Esophagus muscularis mucosa (tissue), 4 donors: Measurements from ENCODE around the gene SETBP1. TPM values are rescaled to one million over a fixed set of nuclear protein-coding genes. Genes with fewer than 3 reads are reported as not detected.

Source experiments
- DNase-seq: peaks from one replicate; pipeline ENCODE4 v3.0.0-alpha.2; 2017; ENCODE audit errors: extremely low spot score
- H3K27ac ChIP-seq, 4 donors: fragments of 200-600 bp; sonication (generic); replicated peaks in 1 of 4; 1 replicate in 3 of 4; 2 replicates in 1 of 4; pipeline ENCODE4 v1.5.1; 2016 to 2019; ENCODE audit warnings: mild to moderate bottlenecking in 1 of 4
- H3K27me3 ChIP-seq, 4 donors: fragments of 200-600 bp; sonication (generic); one replicate each; pipeline versions ENCODE4 v1.5.1 to v1.6.0; 2016 to 2019
- H3K36me3 ChIP-seq, 4 donors: fragments of 200-600 bp; sonication (generic); one replicate each; pipeline ENCODE4 v1.5.1; 2016 to 2019
- H3K4me1 ChIP-seq, 4 donors: fragments of 200-600 bp; sonication (generic); one replicate each; pipeline ENCODE4 v1.5.1; 2016 to 2019
- H3K4me3 ChIP-seq, 4 donors: fragments of 200-600 bp; sonication (generic); 1 replicate in 2 of 4; 2 replicates in 2 of 4; pipeline ENCODE4 v1.5.1; 2016 to 2019; ENCODE audit warnings: mild to moderate bottlenecking in 4 of 4, moderate library complexity in 1 of 4
- H3K9me3 ChIP-seq, 4 donors: fragments of 200-600 bp; sonication (generic); 1 replicate in 3 of 4; 2 replicates in 1 of 4; pipeline ENCODE4 v1.5.1; 2016 to 2019
- CTCF ChIP-seq, 3 experiments: fragments of 200-600 bp in 2 of 3; fragments of 450-650 bp in 1 of 3; sonication (generic) in 2 of 3; IDR thresholded peaks; one replicate each; pipeline ENCODE4 v1.5.1; 2017 to 2019; ENCODE audit warnings: antibody characterized with exemption in 3 of 3, mild to moderate bottlenecking in 2 of 3, moderate library complexity in 1 of 3
- EP300 ChIP-seq: sonication (generic); formaldehyde crosslinking; IDR thresholded peaks from one replicate; pipeline ENCODE4 v1.6.1; 2017; ENCODE audit warnings: antibody characterized with exemption
- POLR2A ChIP-seq: fragments of 450-650 bp; IDR thresholded peaks from one replicate; pipeline ENCODE4 v1.6.1; 2017; ENCODE audit warnings: antibody characterized with exemption, moderate library complexity, mild to moderate bottlenecking, low read depth
- POLR2AphosphoS5 ChIP-seq, 2 donors: sonication (generic); formaldehyde crosslinking; IDR thresholded peaks; one replicate each; pipeline ENCODE4 v1.6.1; 2017; ENCODE audit warnings: antibody characterized with exemption in 2 of 2
- WGBS: methylation state at CpG from one replicate; pipeline ENCODE4 v1.1.5; 2018; 5-methylcytosine and 5-hydroxymethylcytosine counted together
- intact Hi-C: fragments of 100-400 bp; cut with DNase I; formaldehyde crosslinking; loops from one replicate; pipeline ENCODE4 v1.15.1; 2023
- total RNA-seq, 4 donors: library from RNA; depleted of rRNA; stranded (reverse); fragments of >200 nt; gene quantifications; one replicate each; pipeline versions ENCODE4 v1.1.0 to v1.2.1, GENCODE V29; 2016

SETBP1 gene
- total RNA-seq, 4 donors from 2014 or later = 40.9 to 86.5 (median 65.1) TPM

- intact Hi-C loops = no loop called here
- DNase-seq = no peak
- Histone ChIP-seq H3K36me3 (no peaks in the 10 kb centered on the region), H3K27me3 (no peaks in the 10 kb centered on the region), H3K4me1 (peaks cover 7 to 66% (median 55%) of the 10 kb centered on the region in 4 donors), H3K27ac (peak overlapping the region in 3 of 4 donors; percentile 18 to 66 (median 61)), H3K9me3 (no peaks in the 10 kb centered on the region), H3K4me3 (no peak overlapping the region)
- TF ChIP-seq POLR2AphosphoS5 (IDR thresholded peaks at IDR 0.05) (no peak), CTCF (IDR thresholded peaks at IDR 0.05) (no peak), EP300 (no peak), POLR2A (no peak)
- WGBS = 97% methylated on average over 8 of the region's 8 CpGs
Measured at GRCh38 chr18:44763327-44763726, 82.6 kb downstream of the SETBP1 start.

GRCh38 chr18:44764863-44765262 is 84.2 kb downstream of the SETBP1 start:
- Histone ChIP-seq H3K27ac (peak overlapping the region; percentile 43 to 71 (median 64)), H3K27me3 (no peaks in the 10 kb centered on the region), H3K36me3 (no peaks in the 10 kb centered on the region), H3K4me3 (no peak overlapping the region), H3K9me3 (no peaks in the 10 kb centered on the region), H3K4me1 (peaks cover 8 to 71% (median 55%) of the 10 kb centered on the region in 4 donors)
- intact Hi-C loops = no loop called here
- TF ChIP-seq POLR2A (no peak), POLR2AphosphoS5 (IDR thresholded peaks at IDR 0.05) (no peak), EP300 (no peak), CTCF (IDR thresholded peaks at IDR 0.05) (no peak)
- DNase-seq = no peak
- 84% methylated on average over 3 of the region's 3 CpGs for WGBS

- intact Hi-C loops = no loop called here
- peaks cover 12 to 70% (median 52%) of the 10 kb centered on the region in 4 donors for H3K4me1 ChIP-seq
- peak overlapping the region; percentile 43 to 71 (median 64) for H3K27ac ChIP-seq
- no peak for DNase-seq
- no peak overlapping the region for H3K4me3 ChIP-seq
- no peaks in the 10 kb centered on the region for H3K27me3 ChIP-seq
- no peak for TF ChIP-seq POLR2A
- no peak for TF ChIP-seq POLR2AphosphoS5 (IDR thresholded peaks at IDR 0.05)
- no peaks in the 10 kb centered on the region for H3K9me3 ChIP-seq
- H3K36me3 ChIP-seq = no peaks in the 10 kb centered on the region
- WGBS = 39% methylated on average over 3 of the region's 3 CpGs
Measured at GRCh38 chr18:44765456-44765855, 84.8 kb downstream of the SETBP1 start.

- intact Hi-C loops = no loop called here
- WGBS = 88% methylated on average over 2 of the region's 2 CpGs
- no peak for DNase-seq
- Histone ChIP-seq H3K27me3 (no peaks in the 10 kb centered on the region), H3K4me1 (peaks cover 15 to 76% (median 59%) of the 10 kb centered on the region in 4 donors), H3K27ac (peak overlapping the region in 3 of 4 donors; percentile 61 to 71 (median 66)), H3K9me3 (no peaks in the 10 kb centered on the region), H3K4me3 (no peak overlapping the region), H3K36me3 (no peaks in the 10 kb centered on the region)
- no peak for TF ChIP-seq CTCF (IDR thresholded peaks at IDR 0.05)
Measured at GRCh38 chr18:44766450-44766849, 85.8 kb downstream of the SETBP1 start.

- WGBS = 95% methylated on average over 4 of the region's 4 CpGs
- no peak for DNase-seq
- no peak overlapping the region for H3K4me3 ChIP-seq
- H3K36me3 ChIP-seq = no peaks in the 10 kb centered on the region
- H3K4me1 ChIP-seq = peaks cover 17 to 76% (median 62%) of the 10 kb centered on the region in 4 donors
- H3K27ac ChIP-seq = peak overlapping the region in 2 of 4 donors; percentile 48 to 71
- H3K27me3 ChIP-seq = no peaks in the 10 kb centered on the region
- intact Hi-C loops = no loop called here
- H3K9me3 ChIP-seq = no peaks in the 10 kb centered on the region
- no peak for TF ChIP-seq POLR2A
- TF ChIP-seq EP300 = no peak
- TF ChIP-seq CTCF (IDR thresholded peaks at IDR 0.05) = no peak
- no peak for TF ChIP-seq POLR2AphosphoS5 (IDR thresholded peaks at IDR 0.05)
Measured at GRCh38 chr18:44767807-44768206, 87.1 kb downstream of the SETBP1 start.
